Activated T-helper 1 cell treated with anti-CD3 and anti-CD28 coated beads, Interleukin-12 subunit alpha, Interleukin-12 subunit beta, Interleukin-2, Interleukin-4 antibody, amounts not matched to agents 30 ng/mL and 10 ng/mL and 1 ng/mL, durations not matched to agents 14 hours and 24 hours and 36 hours (primary cell): ENCODE measurements around the gene COX6B1. TPM values are rescaled to one million over a fixed set of nuclear protein-coding genes. Genes with fewer than 3 reads are reported as not detected.

Experiments
- DNase-seq: peaks from one replicate; pipeline ENCODE4 v3.0.0; 2021; ENCODE audit warnings: low spot score
- H3K27ac Mint-ChIP-seq: one replicate; pipeline ENCODE4 v1.8.0; 2021; ENCODE audit warnings: mild to moderate bottlenecking, mixed read lengths
- H3K27me3 Mint-ChIP-seq: one replicate; pipeline ENCODE4 v1.8.0; 2022; ENCODE audit warnings: mild to moderate bottlenecking, moderate library complexity, mixed read lengths; ENCODE audit not compliant: insufficient read depth
- H3K36me3 Mint-ChIP-seq: one replicate; pipeline ENCODE4 v1.8.0; 2021; ENCODE audit warnings: low read depth, mixed read lengths
- H3K4me1 Mint-ChIP-seq: one replicate; pipeline ENCODE4 v1.8.0; 2021; ENCODE audit warnings: low read depth, mixed read lengths
- H3K4me3 Mint-ChIP-seq: one replicate; pipeline ENCODE4 v1.8.0; 2021; ENCODE audit warnings: mild to moderate bottlenecking, moderate library complexity, mixed read lengths
- H3K9me3 Mint-ChIP-seq: one replicate; pipeline ENCODE4 v1.8.0; 2021; ENCODE audit warnings: mixed read lengths
- intact Hi-C: fragments of 100-400 bp; cut with micrococcal nuclease; formaldehyde crosslinking; loops from one replicate; pipeline ENCODE4 v1.15.1; 2024
- total RNA-seq: library from RNA; stranded (reverse); gene quantifications from 2 replicates; pipeline ENCODE4 v1.2.3, GENCODE V29; 2022

Gene COX6B1
- total RNA-seq, 1 donor from 2014 or later, result 434 TPM

DNA sequence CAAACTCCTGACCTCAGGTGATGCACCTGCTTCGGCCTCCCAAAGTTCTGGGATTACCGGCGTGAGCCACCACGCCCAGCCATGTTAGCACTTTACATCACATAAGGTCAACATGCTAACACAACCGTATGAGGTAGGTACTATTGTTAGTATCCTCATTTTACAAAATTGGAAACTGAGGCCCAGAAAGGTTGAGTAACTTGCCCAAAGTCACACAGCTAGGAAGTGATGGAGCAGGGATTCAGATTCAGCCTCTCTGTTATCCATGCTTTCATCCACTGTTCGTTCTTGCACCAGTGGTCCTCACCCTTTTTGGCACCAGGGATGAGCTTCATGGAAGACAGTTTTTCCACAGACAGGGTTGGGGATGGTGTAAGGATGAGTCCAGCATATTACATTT is 8.6 kb downstream of the COX6B1 start:
- Mint-ChIP-seq H3K9me3 (no peaks in the 10 kb centered on the region), H3K4me3 (no peak overlapping the region), H3K27ac (no peak overlapping the region), H3K36me3 (peaks cover 36% of the 10 kb centered on the region), H3K4me1 (no peaks in the 10 kb centered on the region), H3K27me3 (no peaks in the 10 kb centered on the region)
- intact Hi-C loops, result no loop called here
- no peak for DNase-seq

DNA sequence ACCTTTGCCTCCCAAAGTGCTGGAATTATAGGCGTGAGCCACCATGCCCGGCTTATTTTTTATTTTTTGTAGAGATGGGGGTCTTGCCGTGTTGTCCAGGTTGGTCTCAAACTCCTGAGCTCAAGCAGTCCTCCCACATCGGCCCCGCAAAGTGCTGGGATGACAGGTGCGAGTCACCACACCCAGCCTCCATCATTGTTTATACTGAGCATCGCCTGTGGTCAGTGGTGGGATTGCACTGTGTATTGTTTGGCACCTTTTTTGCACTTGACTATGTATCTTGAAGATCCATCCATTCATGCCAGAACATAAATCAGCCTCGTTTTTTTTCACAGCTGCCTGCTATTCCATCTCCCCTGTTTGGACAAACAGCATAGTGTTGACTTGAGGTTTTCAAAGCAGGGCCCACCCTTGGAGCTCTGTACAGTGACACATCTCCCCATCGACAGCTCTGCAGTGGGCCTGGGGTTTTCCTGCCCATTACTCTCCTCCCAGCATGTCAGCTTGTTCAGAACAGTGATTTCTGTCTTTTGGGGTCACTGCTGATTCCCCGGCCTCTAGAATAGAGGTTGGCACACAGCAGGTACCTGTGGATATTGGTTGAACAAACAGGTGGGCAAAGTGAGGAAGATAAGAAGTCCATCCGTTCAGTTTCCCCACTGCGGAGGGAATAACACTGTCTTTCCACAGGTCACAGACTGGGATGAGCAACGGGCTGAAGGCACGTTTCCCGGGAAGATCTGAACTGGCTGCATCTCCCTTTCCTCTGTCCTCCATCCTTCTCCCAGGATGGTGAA is 10.0 kb downstream of the COX6B1 start:
- Mint-ChIP-seq H3K9me3 (no peaks in the 10 kb centered on the region), H3K36me3 (peaks cover 35% of the 10 kb centered on the region)

DNA sequence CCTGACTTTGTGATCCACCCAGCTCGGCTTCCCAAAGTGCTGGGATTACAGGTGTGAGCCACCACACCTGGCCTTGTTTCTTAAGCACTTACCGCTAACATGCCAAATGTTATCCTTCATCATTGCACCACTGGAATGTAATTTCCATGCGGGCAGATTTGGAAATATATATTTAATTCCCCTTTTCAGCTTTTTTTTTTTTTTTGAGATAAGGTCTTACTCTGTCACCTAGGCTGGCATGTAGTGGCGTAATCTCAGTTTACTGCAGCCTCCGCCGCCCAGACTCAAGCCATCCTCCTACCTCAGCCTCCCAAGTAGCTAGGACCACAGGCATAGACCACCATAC is 13.8 kb downstream of the COX6B1 start:
- Mint-ChIP-seq H3K27me3 (no peaks in the 10 kb centered on the region), H3K9me3 (no peaks in the 10 kb centered on the region), H3K27ac (no peak overlapping the region), H3K4me1 (no peaks in the 10 kb centered on the region), H3K4me3 (no peak overlapping the region), H3K36me3 (peaks cover 16% of the 10 kb centered on the region)
- intact Hi-C loops, result no loop called here
- DNase-seq, result no peak

More for the DNA sequence above, 10.0 kb downstream of the COX6B1 start:
- no peaks in the 10 kb centered on the region for H3K4me1 Mint-ChIP-seq
- no peaks in the 10 kb centered on the region for H3K27me3 Mint-ChIP-seq
- no peak overlapping the region for H3K27ac Mint-ChIP-seq
- no peak for DNase-seq
- H3K4me3 Mint-ChIP-seq, result no peak overlapping the region
- intact Hi-C loops, result no loop called here

DNA sequence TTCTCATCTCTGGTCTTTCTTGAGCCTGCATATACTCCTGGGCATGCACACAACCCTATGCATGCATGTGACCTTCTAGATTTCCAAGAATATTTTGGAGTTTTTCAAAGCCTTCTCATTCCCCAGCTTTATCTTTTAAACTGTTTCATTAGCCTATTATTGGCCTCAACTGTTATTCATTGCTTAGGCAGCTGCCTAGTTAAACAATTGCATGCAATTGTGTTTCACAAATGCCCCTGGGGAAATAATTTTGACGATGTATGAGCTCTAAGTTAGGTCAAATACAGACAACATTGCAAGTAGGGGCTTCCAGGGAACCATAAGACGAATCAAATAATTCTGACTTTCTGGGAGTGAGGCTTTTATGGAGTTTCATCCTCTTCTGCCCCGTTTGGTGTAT is 15.9 kb downstream of the COX6B1 start:
- Mint-ChIP-seq H3K4me3 (no peak overlapping the region), H3K27ac (no peak overlapping the region), H3K27me3 (peaks cover 2% of the 10 kb centered on the region), H3K9me3 (no peaks in the 10 kb centered on the region), H3K4me1 (no peaks in the 10 kb centered on the region), H3K36me3 (peaks cover 3% of the 10 kb centered on the region)
- intact Hi-C loops, result no loop called here
- no peak for DNase-seq

DNA sequence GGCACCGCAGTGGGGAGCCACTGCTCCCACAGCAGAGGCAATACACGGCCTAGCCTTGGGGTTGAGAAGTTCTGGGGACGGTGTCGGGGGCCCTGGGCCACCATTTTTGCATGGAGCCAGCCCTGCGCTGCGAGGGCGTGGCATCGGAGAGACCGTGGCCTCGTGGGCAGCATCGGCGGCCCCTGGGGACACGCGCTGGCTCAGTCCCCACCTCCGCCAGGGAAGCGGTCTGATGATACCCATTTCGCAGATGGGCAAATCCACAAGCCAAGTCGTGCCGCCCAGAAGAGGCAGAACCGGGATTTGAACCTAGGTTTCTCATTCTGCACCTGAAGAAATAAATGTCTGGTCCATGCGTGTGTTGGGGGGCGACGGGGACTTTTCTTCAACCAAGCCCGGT is 17.0 kb downstream of the COX6B1 start:
- Mint-ChIP-seq H3K9me3 (no peaks in the 10 kb centered on the region), H3K36me3 (no peaks in the 10 kb centered on the region), H3K4me1 (no peaks in the 10 kb centered on the region), H3K27ac (no peak overlapping the region), H3K27me3 (peaks cover 10% of the 10 kb centered on the region), H3K4me3 (no peak overlapping the region)
- intact Hi-C loops, result no loop called here
- DNase-seq, result no peak

GRCh38 chr19:35665604-35666003 is 17.5 kb downstream of the COX6B1 start:
- no peak for DNase-seq
- H3K27ac Mint-ChIP-seq, result no peak overlapping the region
- H3K27me3 Mint-ChIP-seq, result peaks cover 11% of the 10 kb centered on the region
- intact Hi-C loops, result no loop called here
- no peak overlapping the region for H3K4me3 Mint-ChIP-seq
- no peaks in the 10 kb centered on the region for H3K9me3 Mint-ChIP-seq
- H3K36me3 Mint-ChIP-seq, result no peaks in the 10 kb centered on the region
- H3K4me1 Mint-ChIP-seq, result no peaks in the 10 kb centered on the region

GRCh38 chr19:35666251-35666913 is 18.3 kb downstream of the COX6B1 start, which contains the start of gene UPK1A:
Gene UPK1A (plus strand): TSS chr19:35666517. CDS start chr19:35666813, 296 bp downstream.
- H3K36me3 Mint-ChIP-seq, result no peaks in the 10 kb centered on the region
- intact Hi-C loops, result no loop called here
- no peaks in the 10 kb centered on the region for H3K9me3 Mint-ChIP-seq
- H3K4me3 Mint-ChIP-seq, result no peak within 1 kb of the TSS
- DNase-seq, result no peak
- H3K27me3 Mint-ChIP-seq, result peaks cover 16% of the 10 kb centered on the region
- no peaks in the 10 kb centered on the region for H3K4me1 Mint-ChIP-seq
- no peak within 1 kb of the TSS for H3K27ac Mint-ChIP-seq

DNA sequence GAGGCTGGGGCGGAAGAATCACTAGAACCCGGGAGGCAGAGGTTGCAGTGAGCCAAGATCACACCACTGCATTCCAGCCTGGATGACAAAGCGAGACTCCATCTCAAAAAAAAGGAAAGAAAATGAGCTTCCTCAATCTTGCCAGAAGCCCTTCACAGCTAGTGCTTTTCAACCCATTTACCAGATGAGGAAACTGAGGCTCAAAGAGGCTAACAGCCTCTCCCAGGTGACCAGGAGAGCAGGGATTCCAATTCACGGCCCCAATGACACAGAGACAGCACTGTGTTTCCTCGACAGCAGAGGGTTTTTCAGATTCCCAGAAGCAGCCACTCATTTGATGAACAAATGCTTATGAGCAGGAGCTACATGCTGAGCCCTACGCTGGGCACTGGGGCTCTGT is 21.4 kb downstream of the COX6B1 start:
- Mint-ChIP-seq H3K4me3 (no peak overlapping the region), H3K27ac (no peak overlapping the region), H3K9me3 (no peaks in the 10 kb centered on the region), H3K4me1 (peaks cover 15% of the 10 kb centered on the region), H3K27me3 (peaks cover 30% of the 10 kb centered on the region), H3K36me3 (no peaks in the 10 kb centered on the region)
- intact Hi-C loops, result no loop called here
- DNase-seq, result no peak

DNA sequence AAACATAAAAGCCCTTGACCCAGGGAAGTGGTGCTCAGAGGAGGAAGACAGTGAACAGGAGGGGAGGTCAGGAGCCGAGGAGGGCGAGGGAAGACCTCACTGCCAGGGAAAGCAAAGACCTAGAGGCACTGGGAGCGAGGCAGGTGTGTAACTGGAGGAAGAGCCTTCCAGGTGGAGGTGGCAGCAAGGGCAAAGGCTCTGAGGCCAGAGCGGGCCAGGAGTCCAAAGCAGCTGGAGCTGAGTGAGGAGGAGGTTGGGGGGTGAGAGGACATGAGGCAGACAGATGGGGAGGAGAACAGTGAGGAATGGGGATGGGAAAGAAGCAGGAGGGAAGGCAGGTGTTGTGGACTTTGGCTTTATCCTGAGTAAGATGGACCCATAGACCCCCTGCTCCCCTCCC is 21.9 kb downstream of the COX6B1 start:
- no peak for DNase-seq
- intact Hi-C loops, result no loop called here
- H3K27ac Mint-ChIP-seq, result no peak overlapping the region

GRCh38 chr19:35670686-35671085 is 22.6 kb downstream of the COX6B1 start:
- Mint-ChIP-seq H3K4me1 (peaks cover 15% of the 10 kb centered on the region), H3K4me3 (no peak overlapping the region), H3K27ac (no peak overlapping the region), H3K9me3 (no peaks in the 10 kb centered on the region), H3K36me3 (no peaks in the 10 kb centered on the region), H3K27me3 (peaks cover 30% of the 10 kb centered on the region)
- no peak for DNase-seq
- intact Hi-C loops, result no loop called here

More for the DNA sequence above, 21.9 kb downstream of the COX6B1 start:
- Mint-ChIP-seq H3K36me3 (no peaks in the 10 kb centered on the region), H3K4me1 (peaks cover 15% of the 10 kb centered on the region), H3K4me3 (no peak overlapping the region), H3K9me3 (no peaks in the 10 kb centered on the region), H3K27me3 (peaks cover 30% of the 10 kb centered on the region)

DNA sequence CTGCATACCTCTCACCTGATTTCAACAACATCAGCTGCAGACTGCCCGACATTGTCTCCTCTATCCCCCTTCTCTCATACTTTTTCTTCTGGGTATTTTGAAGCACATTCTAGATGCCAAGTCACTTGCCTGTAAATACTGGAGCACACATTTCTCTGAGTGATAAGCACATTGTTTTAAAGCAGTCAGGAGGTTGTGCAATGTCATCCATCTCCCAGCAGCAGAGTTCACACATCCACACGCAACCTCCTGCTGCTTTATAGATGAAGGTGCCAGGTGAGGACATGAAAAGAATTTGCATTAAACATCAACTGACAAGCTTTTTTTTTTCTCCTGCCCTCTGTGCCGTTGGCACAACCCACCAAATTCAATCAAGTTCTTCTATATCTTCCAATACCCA is 23.7 kb downstream of the COX6B1 start:
- no peaks in the 10 kb centered on the region for H3K9me3 Mint-ChIP-seq
- H3K27me3 Mint-ChIP-seq, result peaks cover 33% of the 10 kb centered on the region
- H3K36me3 Mint-ChIP-seq, result no peaks in the 10 kb centered on the region
- H3K4me3 Mint-ChIP-seq, result no peak overlapping the region
- no peak overlapping the region for H3K27ac Mint-ChIP-seq
- DNase-seq, result no peak
- peaks cover 15% of the 10 kb centered on the region for H3K4me1 Mint-ChIP-seq
- intact Hi-C loops, result loop anchor here (2.0 kb wide), 1 partner anchor 39 kb away; no protein-coding TSS in a partner anchor

DNA sequence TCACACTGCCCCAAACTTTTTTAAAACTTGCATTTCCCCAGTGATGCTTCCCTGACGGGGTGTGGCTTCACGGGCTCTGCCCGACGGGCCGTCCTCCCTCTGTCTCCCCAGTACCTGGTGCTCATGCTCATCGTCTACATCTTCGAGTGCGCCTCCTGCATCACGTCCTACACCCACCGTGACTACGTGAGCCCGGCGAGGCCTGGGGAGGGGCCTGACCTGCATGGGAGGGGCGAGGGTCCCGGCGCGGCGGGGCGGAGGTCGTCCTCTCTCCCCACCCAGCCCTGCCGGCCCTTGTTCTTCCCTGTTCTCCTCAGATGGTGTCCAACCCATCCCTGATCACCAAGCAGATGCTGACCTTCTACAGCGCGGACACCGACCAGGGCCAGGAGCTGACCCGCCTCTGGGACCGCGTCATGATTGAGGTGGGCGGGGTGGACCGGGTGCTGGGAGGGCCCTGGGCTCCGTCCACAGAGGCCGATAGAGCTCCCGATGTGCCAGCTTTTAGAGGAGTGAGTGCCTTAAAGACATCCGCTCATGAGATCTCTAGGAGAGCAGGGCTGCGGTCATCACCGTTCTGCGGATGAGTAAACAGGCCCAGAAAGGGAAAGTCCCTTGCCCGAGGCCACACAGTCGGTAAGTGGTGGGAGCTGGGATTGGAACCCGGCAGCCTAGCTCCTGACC is 25.1 kb downstream of the COX6B1 start:
- intact Hi-C loops, result loop anchor here (1.0 to 2.0 kb wide), 3 partner anchors 25 to 45 kb away; partner anchors contain the start of gene COX6B1
- peak; percentile 58 for DNase-seq
- Mint-ChIP-seq H3K27ac (peak overlapping the region; percentile 29), H3K27me3 (peaks cover 37% of the 10 kb centered on the region), H3K9me3 (no peaks in the 10 kb centered on the region), H3K4me1 (peaks cover 15% of the 10 kb centered on the region), H3K4me3 (peak overlapping the region; percentile 81), H3K36me3 (no peaks in the 10 kb centered on the region)

GRCh38 chr19:35675589-35676140 is 27.5 kb downstream of the COX6B1 start:
- Mint-ChIP-seq H3K36me3 (no peaks in the 10 kb centered on the region), H3K9me3 (no peaks in the 10 kb centered on the region), H3K4me3 (no peak overlapping the region), H3K4me1 (peaks cover 15% of the 10 kb centered on the region), H3K27ac (no peak overlapping the region), H3K27me3 (peaks cover 26% of the 10 kb centered on the region)
- intact Hi-C loops, result no loop called here
- no peak for DNase-seq
